Activated CD4-positive, CD25-positive, alpha-beta regulatory T cell treated with anti-CD3 and anti-CD28 coated beads, Interleukin-2, amount 50 U/mL, for 24 hours (primary cell): ENCODE results near the gene PLGRKT.
"Not testable (repeated sequence)": the region's sequence is repeated elsewhere in the genome, so short reads cannot be mapped to it uniquely, and the experiment has no call there.

Experiments used
- ATAC-seq, 2 donors: fragments of 150-1000 bp; cut with Tn5 transposase; one replicate each; pipeline ENCODE4 v1.10.0; 2021; ENCODE audit warnings: mild to moderate bottlenecking in 1 of 2, moderate library complexity in 1 of 2

The PLGRKT gene

DNA sequence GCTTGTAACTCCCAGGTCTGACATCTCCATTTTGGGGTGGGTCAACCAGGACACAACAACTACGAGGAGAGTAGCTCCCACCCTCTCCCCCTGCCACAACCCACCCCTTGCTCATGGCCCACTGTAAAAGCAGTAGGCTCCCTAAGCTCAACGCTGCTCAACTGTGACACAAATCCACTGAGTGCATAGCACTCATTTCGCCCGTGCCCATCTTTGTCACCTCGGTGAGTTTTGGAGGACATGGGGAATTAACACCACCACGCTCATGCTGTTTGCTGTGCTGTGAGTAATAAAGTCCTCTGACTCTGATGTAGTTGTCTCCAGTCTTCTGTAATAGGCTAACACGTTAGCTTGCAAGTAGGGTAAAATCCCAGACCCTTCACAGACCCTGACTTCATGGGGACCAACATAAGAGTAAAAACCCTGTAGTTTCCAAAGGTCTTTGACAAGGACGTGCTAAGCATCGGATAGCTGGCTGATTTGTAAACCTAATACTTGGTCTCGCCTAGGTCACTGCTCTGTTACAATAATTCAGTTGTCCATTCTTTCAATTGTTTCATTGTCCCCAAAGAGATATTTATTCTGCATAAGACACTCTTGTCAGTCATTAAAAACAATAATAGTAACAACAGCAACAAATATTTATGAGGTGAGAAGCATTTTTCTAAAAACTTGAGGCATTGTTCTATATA is 7.7 kb downstream of the PLGRKT start:
- ATAC-seq = no peak

DNA sequence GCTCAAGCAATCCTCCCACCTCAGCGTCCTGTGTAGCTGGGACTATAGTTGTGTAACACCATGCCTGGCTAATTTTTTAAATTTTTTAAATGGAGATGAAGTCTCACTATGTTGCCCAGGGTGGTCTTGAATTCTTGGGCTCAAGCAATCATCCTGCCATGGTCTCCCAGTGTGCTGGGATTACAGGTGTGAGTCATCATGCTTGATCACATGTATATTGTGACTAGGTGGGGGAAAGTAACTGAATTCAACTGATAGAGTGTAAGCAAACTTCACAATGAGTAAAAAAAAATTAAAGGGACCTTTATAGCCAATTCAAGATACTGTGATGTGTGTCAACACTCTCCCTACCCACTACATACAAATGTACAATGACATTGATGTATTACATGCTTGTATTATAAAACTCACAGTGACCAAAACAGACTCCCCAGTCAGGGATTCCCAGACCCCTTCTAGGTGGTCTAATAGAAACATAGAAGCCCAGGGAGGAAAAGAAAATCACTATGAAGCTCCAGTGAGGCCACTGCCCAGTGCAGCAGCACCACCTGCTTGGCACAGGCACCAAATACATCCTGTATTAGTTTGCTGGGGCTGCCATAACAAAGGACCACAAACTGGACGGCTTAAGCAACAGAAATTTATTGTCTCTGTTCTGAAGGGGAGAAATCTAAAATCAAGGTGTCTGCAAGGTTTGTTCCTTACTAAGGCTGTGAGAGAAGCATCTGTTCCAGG is 8.8 kb downstream of the PLGRKT start:
- no peak for ATAC-seq

DNA sequence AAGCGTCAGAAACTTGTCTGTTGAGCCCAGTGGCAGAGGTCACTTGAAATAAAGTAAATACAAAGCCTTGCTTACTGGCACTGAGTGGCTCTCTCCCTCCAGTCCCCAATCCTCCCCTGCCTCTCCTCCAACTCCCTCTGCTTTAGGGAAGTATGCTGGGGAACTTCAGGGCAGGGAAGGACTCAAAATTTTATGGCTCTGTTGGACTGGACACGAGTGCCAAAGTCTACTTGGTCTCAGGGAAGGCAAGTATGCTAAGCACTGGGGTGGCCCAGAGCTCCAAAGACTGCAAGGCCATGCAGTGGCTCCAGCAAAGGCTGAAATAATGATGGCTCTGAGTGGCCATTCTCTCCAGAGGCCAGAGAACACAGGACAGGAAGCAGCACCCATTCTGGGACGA is 9.6 kb downstream of the PLGRKT start:
- no peak for ATAC-seq

DNA sequence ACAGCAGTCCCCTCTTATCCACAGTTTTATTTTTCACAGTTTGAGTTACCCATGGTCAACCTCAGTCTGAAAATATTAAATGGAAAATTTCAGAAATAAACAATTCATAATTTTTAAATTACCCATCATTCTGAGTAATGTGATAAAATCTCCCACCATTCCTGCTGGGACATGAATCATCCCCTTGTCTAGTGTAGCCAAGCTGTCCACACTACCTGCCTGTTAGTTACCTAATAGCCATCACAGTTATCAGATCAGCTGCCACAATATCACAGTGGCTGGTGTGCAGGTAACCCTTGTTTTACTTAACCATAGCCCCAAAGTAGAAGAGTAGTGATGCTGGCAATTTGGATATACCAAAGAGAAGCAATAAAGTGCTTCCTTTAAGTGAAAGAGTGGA is 10.7 kb downstream of the PLGRKT start:
- ATAC-seq = no peak

DNA sequence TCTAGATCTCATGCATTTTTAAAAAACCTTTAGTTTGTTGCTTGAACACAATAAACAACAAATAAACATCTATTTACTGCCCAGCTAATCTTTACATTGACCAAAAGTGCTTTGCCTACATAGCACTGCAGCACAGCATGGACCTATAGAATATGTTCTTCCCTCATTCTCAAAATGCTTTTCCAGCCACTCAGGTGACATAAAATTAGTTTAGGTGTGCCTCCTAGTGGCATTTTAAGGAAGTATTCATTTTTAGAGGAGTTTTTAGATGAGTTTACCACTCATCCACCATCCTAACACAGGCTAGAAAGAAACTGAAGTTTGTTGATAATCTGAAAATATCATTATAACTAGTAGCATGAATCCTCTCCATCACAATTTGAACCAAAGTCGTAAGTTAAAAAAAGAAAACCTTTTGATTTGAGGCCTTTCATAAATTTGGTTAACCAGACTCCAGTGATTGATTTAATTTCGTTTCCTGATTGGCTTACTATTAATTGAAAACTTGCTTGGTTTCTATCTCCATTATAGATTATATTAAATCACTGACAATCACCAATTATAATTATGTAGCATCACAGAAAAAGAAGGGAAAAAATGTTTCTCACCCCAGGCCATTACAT is 12.6 kb downstream of the PLGRKT start:
- peak; percentile 25 to 27 for ATAC-seq

DNA sequence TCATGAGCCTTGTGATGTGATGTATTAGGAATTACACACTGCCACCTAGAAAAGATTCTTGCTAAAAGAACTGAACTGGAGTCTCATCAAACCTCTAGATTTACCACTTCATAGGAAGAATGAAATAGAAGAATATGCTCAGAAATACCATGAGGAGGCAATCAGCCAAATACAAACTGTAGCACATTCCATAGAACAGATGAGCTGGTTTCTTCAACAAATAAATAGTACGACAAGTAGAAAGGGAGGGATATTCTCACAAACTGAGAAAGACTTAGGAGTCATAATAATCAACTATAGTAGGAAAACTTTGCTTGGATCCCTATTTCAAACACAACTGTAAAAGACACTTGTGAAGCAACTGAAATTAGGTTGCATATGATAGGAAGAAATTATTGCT is 15.4 kb downstream of the PLGRKT start:
- no peak for ATAC-seq

DNA sequence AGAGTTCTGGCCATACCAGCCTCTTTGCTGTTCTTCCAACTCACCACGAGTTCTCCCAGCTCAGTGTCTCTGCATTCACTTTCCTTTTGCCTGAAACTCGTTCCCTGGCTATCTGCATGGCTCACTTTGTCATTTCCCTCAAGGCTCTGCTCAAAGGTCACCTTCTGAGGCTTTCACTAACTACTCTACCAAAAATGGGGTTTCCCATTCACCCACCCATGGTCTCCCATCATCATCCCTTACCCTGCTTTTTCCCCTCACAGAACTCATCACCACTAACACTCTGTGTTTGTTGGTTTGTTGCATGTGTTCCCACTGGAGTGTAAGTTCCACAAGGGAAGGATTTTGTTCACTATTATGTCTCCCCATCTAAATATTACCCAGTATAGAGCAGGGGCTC is 16.6 kb downstream of the PLGRKT start:
- peak in 1 of 2 donors; percentile 13 for ATAC-seq

DNA sequence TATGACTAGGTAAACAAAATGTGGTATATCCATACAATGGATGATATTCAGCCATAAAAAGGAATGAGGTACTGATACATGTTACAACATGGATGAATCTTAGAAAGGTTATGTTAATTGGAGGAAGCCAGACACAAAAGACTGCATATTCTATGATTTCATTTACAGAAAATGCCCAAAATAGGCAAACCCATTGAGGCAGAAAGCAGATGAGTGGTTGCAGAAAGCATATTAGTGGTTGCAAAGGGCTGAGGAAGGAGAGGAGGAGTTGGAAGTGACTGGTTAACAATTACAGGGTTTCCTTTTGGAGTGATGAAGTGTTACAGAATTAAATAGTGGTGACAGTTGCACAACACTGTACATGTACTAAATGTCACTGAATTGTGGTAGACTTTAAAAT is 17.7 kb downstream of the PLGRKT start:
- no peak for ATAC-seq

DNA sequence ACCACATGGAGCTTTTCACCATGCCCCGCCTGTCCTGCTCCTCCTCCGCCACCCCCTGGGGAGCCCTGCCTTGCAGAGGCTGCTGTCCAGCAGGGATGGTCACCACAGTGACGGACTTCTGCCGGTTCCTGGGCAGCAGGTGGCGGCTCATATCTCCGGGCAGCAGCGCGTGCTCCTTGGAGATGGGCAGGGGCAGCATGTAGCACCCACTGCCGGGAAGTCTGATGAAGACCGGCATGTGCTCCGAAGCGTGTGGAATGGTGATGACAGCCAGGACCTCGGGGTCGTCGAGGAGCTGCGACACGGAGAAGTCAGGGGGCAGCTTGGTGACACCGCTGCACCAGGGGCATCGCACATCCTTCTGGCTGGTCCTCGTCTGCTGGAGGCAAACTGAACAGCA is 19.2 kb downstream of the PLGRKT start:
- ATAC-seq = no peak

DNA sequence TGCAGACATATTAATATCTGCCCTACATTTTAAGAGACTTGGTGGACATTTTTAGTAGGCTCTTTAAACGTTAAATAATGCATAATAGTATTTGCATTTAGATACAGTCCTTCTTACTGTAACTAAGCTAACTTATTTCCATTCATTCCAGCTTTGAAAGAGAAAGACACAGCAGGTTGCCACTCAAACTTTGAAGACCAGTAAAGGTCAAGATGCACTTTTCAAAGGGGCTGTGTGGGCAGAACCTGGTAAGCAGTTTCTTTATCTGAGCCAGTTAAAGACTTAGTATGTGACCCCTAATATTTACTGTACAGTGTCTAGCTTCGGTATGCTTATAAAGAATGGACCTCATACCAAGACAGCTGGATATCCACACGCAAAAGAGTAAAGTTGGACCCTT is 20.8 kb downstream of the PLGRKT start:
- ATAC-seq = no peak

DNA sequence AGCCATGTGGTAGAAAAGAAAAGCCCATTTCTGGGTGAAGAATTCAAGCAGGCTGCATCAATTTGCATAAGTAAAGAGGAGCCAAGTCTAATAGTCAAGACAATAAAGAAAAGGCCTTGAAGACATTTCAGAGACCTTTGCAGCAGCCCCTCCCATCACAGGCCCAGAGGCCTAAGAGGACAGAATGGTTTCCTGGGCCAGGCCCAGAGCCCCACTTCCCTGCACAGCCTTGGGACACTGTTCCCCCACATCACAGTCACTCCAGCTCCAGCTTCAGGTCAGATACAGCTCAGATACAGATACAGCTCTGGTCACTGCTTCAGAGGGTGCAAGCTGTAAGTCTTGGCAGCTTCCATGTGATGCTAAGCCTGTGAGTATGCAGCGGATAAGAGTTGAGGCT is 29.1 kb downstream of the PLGRKT start:
- ATAC-seq = no peak

DNA sequence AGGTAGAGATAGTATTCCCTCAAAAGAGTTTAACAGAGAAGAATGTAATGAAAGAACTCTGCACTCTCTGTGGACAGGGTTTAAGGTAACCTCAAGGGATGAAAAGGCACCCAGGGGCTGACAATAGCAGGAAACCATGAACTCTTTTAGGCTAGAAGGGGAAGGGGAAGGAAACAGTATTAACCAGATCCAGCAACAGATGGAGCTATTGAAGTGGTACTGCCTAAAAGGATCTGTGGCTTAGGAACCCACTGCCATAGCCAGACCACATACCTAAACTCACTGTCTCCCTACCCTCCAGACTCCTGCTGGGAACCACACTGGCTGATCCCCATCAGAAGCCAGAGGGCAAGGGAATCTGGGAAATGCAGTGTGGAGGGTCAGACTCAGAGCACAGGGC is 35.5 kb downstream of the PLGRKT start:
- ATAC-seq = peak in 1 of 2 donors; percentile 20

DNA sequence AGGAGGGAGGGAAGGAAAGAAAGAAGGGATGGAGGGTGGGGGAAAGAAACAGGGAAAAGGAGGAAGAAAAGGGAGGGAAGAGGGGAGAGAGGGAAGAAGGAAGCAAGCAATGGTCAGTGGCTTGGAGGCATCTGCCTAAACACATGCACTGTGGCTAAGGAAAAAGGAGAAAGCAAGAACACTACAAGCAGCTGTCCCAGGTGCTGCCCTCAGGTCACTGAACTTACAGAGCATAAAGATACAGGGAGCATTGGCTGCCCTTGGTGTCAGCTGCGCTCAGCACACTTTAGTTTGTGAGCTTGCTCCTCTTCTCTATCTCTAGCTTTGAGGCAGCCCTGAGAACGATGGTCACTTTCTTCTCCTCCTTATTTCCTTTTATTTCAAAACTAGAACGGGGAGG is 40.2 kb downstream of the PLGRKT start:
- not testable (repeated sequence) for ATAC-seq

DNA sequence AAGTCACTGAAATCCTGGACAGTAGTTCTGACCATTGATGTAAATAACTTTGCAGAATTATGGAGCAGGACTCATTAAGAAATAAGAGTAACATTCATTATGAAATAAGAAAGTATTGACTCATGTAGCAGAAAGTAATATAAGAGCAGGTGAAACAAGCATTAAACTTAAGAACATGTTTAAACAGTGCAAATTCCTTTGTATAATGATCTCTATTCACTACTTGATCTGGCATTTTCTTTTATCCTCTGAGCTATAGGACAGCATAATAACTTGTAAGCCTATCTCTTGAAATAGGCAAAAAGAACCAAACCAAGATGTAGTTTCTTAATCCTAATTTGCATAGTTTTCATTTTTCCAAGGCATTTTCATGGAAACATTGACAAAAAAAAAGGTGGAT is 42.3 kb downstream of the PLGRKT start:
- no peak for ATAC-seq

DNA sequence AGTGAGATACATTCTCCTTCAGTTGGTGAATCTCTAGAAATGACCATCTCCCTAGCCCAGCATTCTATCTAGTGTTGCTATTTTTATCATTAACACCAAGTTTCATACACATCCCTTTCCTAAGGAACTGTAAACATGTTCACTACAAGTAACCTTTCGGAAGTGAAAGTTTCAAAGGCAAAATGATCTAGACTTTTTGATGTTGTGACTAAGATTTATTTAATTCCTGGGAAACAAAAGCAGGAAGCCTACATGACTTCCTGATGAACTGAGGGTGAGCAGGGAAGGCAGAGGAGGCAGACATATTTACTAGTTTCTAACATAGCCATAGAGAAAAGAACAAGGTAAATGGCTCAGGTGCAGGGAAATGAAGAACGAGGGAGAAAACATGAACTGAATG is 43.7 kb downstream of the PLGRKT start:
- not testable (repeated sequence) for ATAC-seq

DNA sequence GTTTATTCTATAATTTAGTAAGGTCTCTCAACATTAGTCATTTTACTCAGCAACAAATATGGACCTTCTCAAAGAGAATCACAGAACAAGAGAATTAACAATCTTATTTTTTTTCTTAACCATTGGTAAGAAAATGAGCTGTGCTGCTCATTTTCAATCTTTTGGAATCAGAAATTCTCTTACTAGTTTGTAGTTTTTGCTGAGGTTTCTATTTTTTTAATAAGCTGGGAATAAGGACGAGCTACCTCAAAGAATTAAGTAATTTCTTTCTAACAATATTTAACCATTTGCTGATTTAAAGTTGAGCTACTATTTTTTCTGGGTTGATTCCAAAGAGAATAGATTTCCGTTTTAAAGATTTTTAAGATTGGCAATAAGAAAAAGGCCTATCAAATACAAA is 44.2 kb downstream of the PLGRKT start:
- ATAC-seq = no peak

DNA sequence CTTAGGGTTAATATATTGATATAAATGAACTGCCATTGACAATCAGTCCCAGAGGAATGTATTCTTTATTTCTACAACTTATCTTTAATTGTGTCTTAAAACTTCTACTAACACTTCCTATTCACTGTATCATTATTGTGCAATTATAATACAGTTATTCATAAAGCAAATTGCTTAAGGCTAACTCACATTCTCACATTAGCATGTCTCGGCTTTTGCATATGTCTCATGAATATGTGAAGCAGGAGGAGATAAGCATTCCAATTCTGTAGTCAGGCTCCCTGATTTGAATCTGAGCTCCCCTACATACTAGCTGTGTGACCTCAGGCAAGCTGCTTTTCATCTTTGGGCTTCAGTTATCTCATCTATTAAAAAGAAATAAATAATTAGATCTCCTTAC is 45.4 kb downstream of the PLGRKT start:
- ATAC-seq = no peak

DNA sequence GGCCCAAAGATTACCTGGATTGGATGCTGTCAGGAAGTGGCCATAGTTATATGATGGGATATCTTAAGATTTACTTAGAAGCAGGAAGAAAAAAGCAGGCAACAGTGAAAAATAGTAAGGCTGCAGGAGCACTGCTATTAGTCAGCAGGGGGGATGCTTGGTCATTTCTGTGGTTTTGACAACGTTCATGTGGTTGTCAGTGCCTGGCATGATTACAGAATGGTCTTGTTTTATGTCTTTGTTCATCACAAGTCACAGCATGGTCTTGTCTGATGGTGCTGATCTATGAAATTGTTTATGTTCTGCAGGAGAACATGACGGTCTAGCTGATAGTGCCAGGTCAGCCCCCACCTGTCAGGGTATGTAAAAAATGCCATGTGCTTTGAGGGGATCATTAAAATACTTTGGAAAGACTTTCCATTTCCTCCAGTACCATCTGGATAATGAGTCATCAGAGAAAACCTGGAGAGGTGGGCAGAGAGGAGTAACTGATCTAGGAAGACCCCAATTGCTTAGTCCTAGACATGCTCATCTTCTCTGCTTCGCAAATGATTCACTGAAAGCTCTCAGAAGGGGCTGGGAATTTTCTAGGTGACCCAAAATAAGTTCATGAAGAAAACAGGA is 48.5 kb downstream of the PLGRKT start:
- peak in 1 of 2 donors; percentile 58 for ATAC-seq

DNA sequence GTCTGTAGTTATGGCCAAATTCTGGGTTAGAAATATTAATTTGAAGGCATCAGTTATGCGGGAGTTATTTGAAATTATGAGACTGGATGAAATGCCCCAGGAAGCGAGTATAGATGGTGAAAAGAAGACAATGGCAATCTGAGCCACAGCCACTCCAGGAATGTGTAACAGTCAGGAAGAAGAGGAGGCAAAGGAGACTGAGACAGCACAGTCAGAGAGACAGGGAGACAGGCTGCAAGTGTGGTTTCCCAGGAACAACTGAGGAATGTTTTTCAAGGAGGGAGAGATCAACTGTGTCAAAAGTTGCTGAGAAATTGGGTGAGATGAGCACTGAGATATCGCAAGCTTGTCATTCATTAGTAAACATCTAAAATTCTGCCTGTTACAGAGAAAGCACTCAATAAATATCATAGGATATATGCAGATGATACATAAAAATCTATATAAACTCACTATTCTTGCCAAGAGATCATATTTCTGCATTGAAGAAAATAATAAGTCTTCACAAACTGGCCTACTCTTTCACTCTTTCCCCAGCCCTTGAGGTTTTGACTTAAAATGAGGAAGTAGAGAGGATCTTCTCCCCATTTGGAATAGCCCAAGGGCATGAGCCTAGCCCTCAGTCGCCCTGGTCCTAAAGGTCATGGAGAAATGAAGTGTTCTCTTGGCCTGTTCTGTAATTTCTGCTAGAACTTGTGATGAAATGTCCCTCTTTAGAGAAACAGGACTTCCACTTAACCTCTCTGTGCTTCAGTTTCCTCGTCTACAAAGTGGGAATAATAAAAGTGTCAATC is 49.5 kb downstream of the PLGRKT start:
- no peak for ATAC-seq

DNA sequence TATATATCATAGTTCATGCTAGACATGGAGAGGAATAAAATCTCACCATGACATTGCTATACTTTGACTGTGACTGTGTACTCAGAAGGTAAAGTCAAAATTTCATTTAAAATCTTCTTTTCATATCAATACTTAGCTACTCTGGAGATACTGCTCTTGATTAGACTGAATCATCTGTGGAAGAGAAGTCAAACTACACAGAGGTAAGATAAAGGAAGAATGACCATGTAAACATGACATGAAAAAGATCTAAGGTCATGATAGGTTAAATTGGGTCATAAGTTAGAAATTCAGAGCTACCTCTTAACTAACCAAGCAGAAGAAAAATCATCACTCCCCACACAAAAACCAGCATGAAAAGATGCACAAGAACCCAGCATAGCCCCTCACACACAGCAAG is 53.3 kb downstream of the PLGRKT start:
- ATAC-seq = no peak

DNA sequence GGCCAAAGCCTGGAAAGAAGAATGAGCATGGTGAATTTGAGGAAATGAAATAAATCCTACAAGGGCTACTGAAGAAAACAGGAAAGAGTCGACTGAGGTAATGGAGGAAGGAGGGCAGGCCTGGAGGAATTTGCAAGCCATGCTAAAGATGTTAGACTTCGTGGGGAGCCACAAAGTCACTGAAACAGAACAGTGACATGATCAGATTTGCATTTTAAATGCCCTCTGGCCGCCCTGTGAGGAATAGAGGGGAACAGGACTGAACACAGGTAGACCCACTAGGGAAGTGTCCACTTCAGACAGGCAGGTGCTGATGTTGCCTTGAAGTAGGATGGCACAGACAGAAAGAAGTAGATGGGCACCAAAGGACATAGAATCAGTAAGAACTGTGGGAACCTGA is 55.2 kb downstream of the PLGRKT start:
- no peak for ATAC-seq

DNA sequence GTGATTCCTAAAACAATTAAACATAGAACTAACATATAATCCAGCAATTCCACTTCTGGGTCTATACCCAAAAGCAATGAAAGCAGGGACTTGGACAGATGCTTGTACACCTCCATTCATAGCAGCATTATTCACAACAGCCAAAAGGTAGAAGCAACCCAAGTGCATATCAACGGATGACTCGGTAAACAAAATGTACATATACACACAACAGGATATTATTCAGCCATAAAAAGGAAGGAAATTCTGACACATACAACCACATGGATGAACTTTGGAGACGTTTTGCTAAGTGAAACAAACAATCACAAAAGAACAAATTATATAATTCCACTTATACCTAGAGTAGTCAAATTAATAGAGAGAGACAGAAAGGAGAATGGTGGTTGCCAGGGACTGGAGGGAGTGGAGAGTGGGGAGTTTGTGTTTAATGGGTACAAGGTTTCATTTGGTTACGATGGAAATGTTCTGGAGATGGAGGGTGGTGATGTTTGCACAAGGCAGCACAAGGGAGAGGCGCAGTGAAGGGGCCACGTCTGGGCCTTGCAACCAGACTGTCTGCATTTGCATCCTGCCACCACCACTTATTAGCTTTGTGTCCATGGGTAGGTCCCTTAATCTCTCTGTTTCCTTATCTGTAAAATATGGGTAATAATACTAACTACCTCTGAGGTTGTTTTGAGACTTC is 61.8 kb downstream of the PLGRKT start:
- ATAC-seq = no peak
